Smooth muscle cell (in vitro differentiated cells): ENCODE data around the gene PEX5L. TPM values are rescaled to one million over a fixed set of nuclear protein-coding genes. Genes with fewer than 3 reads are reported as not detected.

Experiments used
- DNase-seq: peaks from one replicate; lab custom pipeline; 2025; ENCODE audit not compliant: unreplicated experiment; lab: John Stamatoyannopoulos, UW
- H2AFZ ChIP-seq: fragments of 200-600 bp; sonication (generic); 2 replicates; pipeline ENCODE4 v1.6.0; 2016; ENCODE audit warnings: antibody characterized with exemption, low read depth, mild to moderate bottlenecking
- H3F3A ChIP-seq: fragments of 200-600 bp; sonication (generic); 2 replicates; pipeline ENCODE4 v1.6.0; 2017; ENCODE audit warnings: antibody characterized with exemption, low read depth
- H3K27ac ChIP-seq: fragments of 200-600 bp; sonication (generic); 2 replicates; pipeline ENCODE4 v1.5.1; 2016; ENCODE audit warnings: low read depth, mild to moderate bottlenecking
- H3K27me3 ChIP-seq: fragments of 200-600 bp; sonication (generic); 2 replicates; pipeline ENCODE4 v1.6.1; 2016; ENCODE audit warnings: low read depth, mild to moderate bottlenecking
- H3K36me3 ChIP-seq: fragments of 200-600 bp; sonication (generic); 2 replicates; pipeline ENCODE4 v1.5.1; 2016; ENCODE audit warnings: low read depth
- H3K4me1 ChIP-seq: fragments of 200-600 bp; sonication (generic); 2 replicates; pipeline ENCODE4 v1.5.1; 2016; ENCODE audit warnings: low read depth
- H3K4me2 ChIP-seq: fragments of 200-600 bp; sonication (generic); 2 replicates; pipeline ENCODE4 v1.6.0; 2016; ENCODE audit warnings: mild to moderate bottlenecking
- H3K4me3 ChIP-seq: fragments of 200-600 bp; sonication (generic); 2 replicates; pipeline ENCODE4 v1.5.1; 2016; ENCODE audit warnings: mild to moderate bottlenecking
- H3K79me2 ChIP-seq: fragments of 200-600 bp; sonication (generic); 2 replicates; pipeline ENCODE4 v1.6.0; 2016; ENCODE audit warnings: low read depth, mild to moderate bottlenecking
- H3K9ac ChIP-seq: fragments of 200-600 bp; sonication (generic); 2 replicates; pipeline ENCODE4 v1.6.0; 2016; ENCODE audit warnings: low read depth
- H3K9me3 ChIP-seq: fragments of 200-600 bp; sonication (generic); replicated peaks from 2 replicates; pipeline ENCODE4 v1.5.1; 2016; ENCODE audit warnings: low read depth
- H4K20me1 ChIP-seq: fragments of 200-600 bp; sonication (generic); 2 replicates; pipeline ENCODE4 v1.6.0; 2016; ENCODE audit warnings: low read depth
- WGBS: methylation state at CpG from one replicate; pipeline ENCODE4 v1.1.7; 2016; ENCODE audit warnings: low lambda C conversion rate; 5-methylcytosine and 5-hydroxymethylcytosine counted together
- polyA plus RNA-seq: library from polyadenylated mRNA; unstranded; fragments of >200 nt; fragmentation: Nextera tagmentation; extraction: Ambion mirVana; gene quantifications from 2 replicates; pipeline ENCODE4 v1.2.1, GENCODE V29; 2016
- total RNA-seq: library from RNA; depleted of rRNA; stranded (reverse); fragments of >200 nt; gene quantifications from 2 replicates; pipeline ENCODE4 v1.2.3, GENCODE V29; 2014
- TF ChIP-seq, protein P1 (sequence below): fragments of 200-600 bp; sonication (generic); IDR thresholded peaks from 2 replicates; pipeline ENCODE4 v1.5.1; 2017; ENCODE audit warnings: borderline replicate concordance, mild to moderate bottlenecking, antibody characterized with exemption; ENCODE audit not compliant: insufficient read depth, poor library complexity, severe bottlenecking

Gene PEX5L
- total and polyA plus RNA-seq, 2 experiments from 2014 or later = not detected

DNA sequence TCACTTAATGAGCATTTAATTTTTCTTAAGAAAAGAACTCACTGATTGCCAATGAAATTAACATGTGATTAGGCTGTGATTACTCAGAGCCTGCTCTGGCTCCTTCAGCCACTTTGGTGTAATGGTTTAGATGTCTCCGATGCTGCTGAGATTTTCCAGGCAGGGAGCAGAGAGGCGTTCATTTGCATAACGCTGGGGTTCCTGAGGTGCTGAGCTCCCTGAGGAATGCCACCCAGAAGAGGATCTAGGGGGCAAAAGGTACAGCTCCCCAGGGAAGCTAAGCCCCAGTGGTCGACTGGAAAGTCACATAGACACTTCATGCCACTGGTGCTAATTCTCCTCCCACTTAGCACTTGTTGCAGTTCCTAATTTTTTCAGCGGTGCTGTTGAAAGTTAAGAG is 264.4 kb downstream of the PEX5L start:
- 59% methylated on average over 5 of the region's 5 CpGs for WGBS
- no peak overlapping the region for H3K27ac ChIP-seq
- H3K9me3 ChIP-seq = no peaks in the 10 kb centered on the region

DNA sequence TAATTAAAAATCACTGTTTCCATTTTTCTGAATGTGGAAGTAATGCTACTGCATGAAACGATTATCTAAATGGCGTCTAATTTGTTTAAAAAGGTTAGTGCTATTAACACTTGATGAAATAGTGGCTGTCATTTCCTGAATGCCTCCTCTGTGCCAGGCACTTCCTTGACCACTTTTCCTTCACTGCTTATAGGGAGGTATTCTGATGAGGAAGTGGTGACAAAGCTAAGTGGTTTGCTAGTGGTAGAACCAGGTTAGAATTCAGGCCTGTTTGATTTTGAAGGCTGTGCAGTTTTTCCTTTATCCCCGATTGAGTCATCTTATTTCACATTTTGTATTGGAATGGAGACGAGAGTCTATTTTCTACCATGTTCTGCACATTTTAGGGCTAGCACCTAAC is 264.9 kb downstream of the PEX5L start:
- no peaks in the 10 kb centered on the region for H3K9me3 ChIP-seq
- 86% methylated on average over 4 of the region's 4 CpGs for WGBS
- no peaks in the 10 kb centered on the region for H3F3A ChIP-seq
- no peaks in the 10 kb centered on the region for H3K79me2 ChIP-seq
- no peak overlapping the region for H3K9ac ChIP-seq
- no peak overlapping the region for H3K4me3 ChIP-seq
- TF ChIP-seq, protein P1, sequence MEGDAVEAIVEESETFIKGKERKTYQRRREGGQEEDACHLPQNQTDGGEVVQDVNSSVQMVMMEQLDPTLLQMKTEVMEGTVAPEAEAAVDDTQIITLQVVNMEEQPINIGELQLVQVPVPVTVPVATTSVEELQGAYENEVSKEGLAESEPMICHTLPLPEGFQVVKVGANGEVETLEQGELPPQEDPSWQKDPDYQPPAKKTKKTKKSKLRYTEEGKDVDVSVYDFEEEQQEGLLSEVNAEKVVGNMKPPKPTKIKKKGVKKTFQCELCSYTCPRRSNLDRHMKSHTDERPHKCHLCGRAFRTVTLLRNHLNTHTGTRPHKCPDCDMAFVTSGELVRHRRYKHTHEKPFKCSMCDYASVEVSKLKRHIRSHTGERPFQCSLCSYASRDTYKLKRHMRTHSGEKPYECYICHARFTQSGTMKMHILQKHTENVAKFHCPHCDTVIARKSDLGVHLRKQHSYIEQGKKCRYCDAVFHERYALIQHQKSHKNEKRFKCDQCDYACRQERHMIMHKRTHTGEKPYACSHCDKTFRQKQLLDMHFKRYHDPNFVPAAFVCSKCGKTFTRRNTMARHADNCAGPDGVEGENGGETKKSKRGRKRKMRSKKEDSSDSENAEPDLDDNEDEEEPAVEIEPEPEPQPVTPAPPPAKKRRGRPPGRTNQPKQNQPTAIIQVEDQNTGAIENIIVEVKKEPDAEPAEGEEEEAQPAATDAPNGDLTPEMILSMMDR = no peak
- H3K4me1 ChIP-seq = no peaks in the 10 kb centered on the region
- H3K4me2 ChIP-seq = no peak overlapping the region
- no peaks in the 10 kb centered on the region for H3K27me3 ChIP-seq
- no peaks in the 10 kb centered on the region for H3K36me3 ChIP-seq
- no peaks in the 10 kb centered on the region for H4K20me1 ChIP-seq
- no peak overlapping the region for H2AFZ ChIP-seq
- no peak for DNase-seq
- H3K27ac ChIP-seq = no peak overlapping the region

More for the DNA sequence above, 264.4 kb downstream of the PEX5L start:
- H3K4me1 ChIP-seq = no peaks in the 10 kb centered on the region
- no peak overlapping the region for H3K4me2 ChIP-seq
- no peak overlapping the region for H2AFZ ChIP-seq
- DNase-seq = no peak
- H3K27me3 ChIP-seq = no peaks in the 10 kb centered on the region
- TF ChIP-seq, protein P1 = no peak
- no peak overlapping the region for H3K4me3 ChIP-seq
- H3F3A ChIP-seq = no peaks in the 10 kb centered on the region
- H3K79me2 ChIP-seq = no peaks in the 10 kb centered on the region
- no peaks in the 10 kb centered on the region for H3K36me3 ChIP-seq
- H3K9ac ChIP-seq = no peak overlapping the region
- no peaks in the 10 kb centered on the region for H4K20me1 ChIP-seq

DNA sequence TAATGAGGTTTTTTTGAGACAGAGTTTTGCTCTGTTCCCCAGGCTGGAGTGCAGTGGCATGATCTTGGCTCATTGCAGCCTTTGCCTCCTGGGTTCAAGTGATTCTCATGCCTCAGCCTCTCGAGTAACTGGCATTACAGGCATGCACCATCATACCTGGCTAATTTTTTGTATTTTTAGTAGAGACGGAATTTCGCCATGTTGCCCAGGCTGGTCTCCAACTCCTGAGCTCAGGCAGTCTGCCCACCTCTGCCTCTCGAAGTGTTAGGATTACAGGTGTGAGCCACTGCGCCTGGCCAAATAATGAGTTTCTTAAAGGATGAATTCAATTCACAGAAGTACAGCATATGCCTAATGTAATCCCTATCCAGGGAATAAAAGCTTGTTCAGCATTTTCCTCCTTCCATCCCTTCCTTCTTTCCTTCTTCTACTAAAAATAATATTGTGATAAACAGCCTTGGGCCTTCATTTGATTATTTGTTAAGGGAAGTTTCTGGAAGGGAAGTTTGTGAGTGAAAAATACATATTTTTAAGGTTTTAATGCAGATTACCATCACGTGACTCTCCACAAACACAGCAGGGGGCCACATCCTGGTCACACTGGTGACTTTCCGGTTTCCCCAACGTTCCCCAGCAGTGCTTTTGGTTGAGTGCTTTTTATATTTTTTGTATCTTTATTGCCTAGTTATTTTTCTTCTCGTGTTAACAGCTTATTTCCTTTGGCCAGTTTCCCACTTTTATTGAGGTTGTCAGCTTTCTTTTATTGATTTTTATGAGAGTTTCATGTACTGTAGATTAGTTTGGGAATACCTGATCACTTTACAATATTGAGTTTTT is 267.1 kb downstream of the PEX5L start:
- H3K27ac ChIP-seq = no peak overlapping the region
- no peak overlapping the region for H3K4me3 ChIP-seq
- no peaks in the 10 kb centered on the region for H3F3A ChIP-seq
- no peak overlapping the region for H3K9ac ChIP-seq
- TF ChIP-seq, protein P1 = no peak
- no peaks in the 10 kb centered on the region for H3K36me3 ChIP-seq
- H3K79me2 ChIP-seq = no peaks in the 10 kb centered on the region
- H3K27me3 ChIP-seq = no peaks in the 10 kb centered on the region
- DNase-seq = no peak
- no peaks in the 10 kb centered on the region for H4K20me1 ChIP-seq
- H3K4me2 ChIP-seq = no peak overlapping the region
- WGBS = 81% methylated on average over 9 of the region's 9 CpGs
- H3K9me3 ChIP-seq = no peaks in the 10 kb centered on the region
- no peak overlapping the region for H2AFZ ChIP-seq
- H3K4me1 ChIP-seq = no peaks in the 10 kb centered on the region

DNA sequence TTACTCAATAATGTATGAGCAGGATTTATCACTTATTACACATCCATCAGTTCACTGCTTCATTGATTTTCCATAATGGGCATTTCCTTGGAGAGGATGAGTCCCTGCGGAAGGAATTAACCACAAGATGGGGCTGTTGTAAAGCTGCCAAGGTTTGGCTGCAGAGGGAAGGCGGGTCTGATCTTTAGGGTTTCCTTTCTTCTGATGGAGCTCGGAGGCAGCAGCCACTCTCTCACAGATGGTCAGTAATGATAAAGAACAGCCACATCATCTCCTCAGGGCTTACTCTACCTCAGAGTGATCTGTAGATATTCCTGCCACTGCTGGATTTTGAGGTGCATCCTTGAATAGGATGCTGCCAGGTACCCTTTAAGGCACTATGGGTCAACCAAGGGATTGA is 268.7 kb downstream of the PEX5L start:
- H2AFZ ChIP-seq = no peak overlapping the region
- no peaks in the 10 kb centered on the region for H4K20me1 ChIP-seq
- 25% methylated on average over 3 of the region's 3 CpGs for WGBS
- H3K4me2 ChIP-seq = no peak overlapping the region
- no peaks in the 10 kb centered on the region for H3K27me3 ChIP-seq
- no peak overlapping the region for H3K27ac ChIP-seq
- H3K79me2 ChIP-seq = no peaks in the 10 kb centered on the region
- DNase-seq = peak; percentile 0
- H3F3A ChIP-seq = no peaks in the 10 kb centered on the region
- H3K9me3 ChIP-seq = no peaks in the 10 kb centered on the region
- no peak overlapping the region for H3K4me3 ChIP-seq
- H3K36me3 ChIP-seq = no peaks in the 10 kb centered on the region
- no peaks in the 10 kb centered on the region for H3K4me1 ChIP-seq
- TF ChIP-seq, protein P1 = peak; percentile 64
- H3K9ac ChIP-seq = no peak overlapping the region
